Measurements from ENCODE around the gene CCSAP. TPM values are rescaled to one million over a fixed set of nuclear protein-coding genes. Genes with fewer than 3 reads are reported as not detected.

Gene CCSAP
- total and polyA plus RNA-seq, 2 of the 13 experiments (the other 11 are each of a cell fraction or from before 2014, with no cell fraction given), result 3.7 to 9.0 TPM

DNA sequence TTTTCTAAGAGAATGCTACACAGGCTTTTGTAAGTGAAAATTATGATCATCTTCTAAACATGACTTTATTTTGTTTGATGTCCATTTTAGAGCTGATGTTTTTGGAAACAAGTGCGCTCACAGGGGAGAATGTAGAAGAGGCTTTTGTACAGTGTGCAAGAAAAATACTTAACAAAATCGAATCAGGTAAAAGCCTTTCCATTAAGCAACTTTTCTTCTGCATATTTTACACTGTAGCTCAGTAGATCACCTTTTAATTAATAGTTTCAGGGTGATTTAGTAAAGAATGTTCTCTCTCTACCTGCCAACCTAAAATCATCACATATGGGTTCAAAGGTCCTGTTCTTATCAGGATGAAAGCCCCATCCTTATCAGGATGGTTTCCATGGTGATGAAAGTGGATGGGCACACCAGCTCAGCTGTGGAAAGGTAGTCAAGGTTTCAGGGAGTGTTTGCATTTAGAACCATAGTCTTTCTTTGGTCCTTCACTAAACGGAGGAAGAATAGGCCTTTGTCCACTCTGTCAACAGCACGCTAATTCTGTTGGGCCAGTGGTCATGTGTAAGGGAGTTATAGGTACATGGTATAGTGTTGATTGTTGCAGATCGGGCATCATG lies 43.9 kb downstream of the CCSAP start (continued):
- TF ChIP-seq KIAA2018 (CRISPR knock-in tag; IDR thresholded peaks at IDR 0.05; ENCODE audit: borderline replicate concordance) (no peak), CBX1 (IDR thresholded peaks at IDR 0.05; ENCODE audit: low read depth) (no peak), KLF11 (CRISPR knock-in tag; IDR thresholded peaks at IDR 0.05) (0 out of 2 replicates have a peak, but pooled peaks have one; percentile 50), ZNF225 (CRISPR knock-in tag; IDR thresholded peaks at IDR 0.05) (no peak), GZF1 (CRISPR knock-in tag; IDR thresholded peaks at IDR 0.05) (no peak), NR2F1 (CRISPR knock-in tag; IDR thresholded peaks at IDR 0.05) (peak in 1 of 2 experiments; percentile 53; a peak in 2 of 4 replicates), ZNF335 (CRISPR knock-in tag; IDR thresholded peaks at IDR 0.05) (no peak), ZNF138 (CRISPR knock-in tag; IDR thresholded peaks at IDR 0.05; ENCODE audit: low read depth) (no peak), ZNF609 (CRISPR knock-in tag; IDR thresholded peaks at IDR 0.05; ENCODE audit: borderline replicate concordance) (peak; percentile 37; the same call in 1 of the 2 replicates), TRIM24 (CRISPR knock-in tag; IDR thresholded peaks at IDR 0.05) (no peak), ZBTB8A (CRISPR knock-in tag; IDR thresholded peaks at IDR 0.05; ENCODE audit: borderline replicate concordance, low read depth) (no peak), ZNF20 (CRISPR knock-in tag; IDR thresholded peaks at IDR 0.05) (no peak)
- TF ChIP-seq, protein P1, sequence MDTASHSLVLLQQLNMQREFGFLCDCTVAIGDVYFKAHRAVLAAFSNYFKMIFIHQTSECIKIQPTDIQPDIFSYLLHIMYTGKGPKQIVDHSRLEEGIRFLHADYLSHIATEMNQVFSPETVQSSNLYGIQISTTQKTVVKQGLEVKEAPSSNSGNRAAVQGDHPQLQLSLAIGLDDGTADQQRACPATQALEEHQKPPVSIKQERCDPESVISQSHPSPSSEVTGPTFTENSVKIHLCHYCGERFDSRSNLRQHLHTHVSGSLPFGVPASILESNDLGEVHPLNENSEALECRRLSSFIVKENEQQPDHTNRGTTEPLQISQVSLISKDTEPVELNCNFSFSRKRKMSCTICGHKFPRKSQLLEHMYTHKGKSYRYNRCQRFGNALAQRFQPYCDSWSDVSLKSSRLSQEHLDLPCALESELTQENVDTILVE (CRISPR knock-in tag; IDR thresholded peaks at IDR 0.05), result no peak
